ENCODE data around the gene CACNA1D.

- TF ChIP-seq CTCF (IDR thresholded peaks at IDR 0.05; ENCODE audit: poor library complexity) (no peak), EZH2 (IDR thresholded peaks at IDR 0.05; ENCODE audit: borderline replicate concordance) (no peak), EZH2phosphoT487 (IDR thresholded peaks at IDR 0.05; ENCODE audit: low read depth, severe bottlenecking, unreplicated experiment) (no peak)
Measured at GRCh38 chr3:53813229-53813628, 318.8 kb downstream of the CACNA1D start.
